DMS79 (cell line): ENCODE results near the gene GALNT12.

Source experiments
- DNase-seq: peaks from one replicate; lab custom pipeline; 2025; lab: John Stamatoyannopoulos, UW

GALNT12 gene

DNA sequence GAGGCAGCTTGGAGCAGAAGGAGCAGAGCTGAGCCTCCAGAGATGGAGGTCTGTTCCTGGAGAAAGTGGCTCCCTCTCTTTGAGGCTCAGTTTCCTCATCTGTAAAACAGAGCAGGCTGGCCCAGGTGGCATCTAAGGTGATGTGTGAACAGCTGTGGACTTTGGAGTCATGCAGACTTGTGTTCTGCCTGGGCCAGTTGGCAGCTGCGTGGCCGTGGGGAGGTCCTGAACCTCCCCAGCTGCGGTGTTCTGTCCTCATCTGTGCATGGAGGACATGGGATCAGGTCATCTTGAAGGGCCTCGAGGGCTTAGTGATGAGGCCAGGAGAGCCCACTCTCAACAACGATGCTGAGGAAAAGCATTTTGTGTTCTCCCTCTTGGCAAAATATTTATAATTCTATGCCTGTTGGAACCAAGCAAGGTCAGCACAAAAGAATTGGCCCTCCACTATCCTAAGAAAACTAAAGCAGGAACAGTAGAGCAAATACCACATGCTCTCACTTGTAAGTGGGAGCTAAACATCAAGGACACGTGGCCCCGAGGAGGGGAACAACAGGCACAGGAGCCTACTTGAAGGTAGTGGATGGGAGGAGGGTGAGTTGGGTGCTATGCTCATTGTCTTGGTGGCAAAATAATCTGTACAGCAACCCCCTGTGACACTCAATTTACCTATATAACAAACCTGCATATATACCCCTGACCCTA lies 73.0 kb downstream of the GALNT12 start:
- no peak for DNase-seq

DNA sequence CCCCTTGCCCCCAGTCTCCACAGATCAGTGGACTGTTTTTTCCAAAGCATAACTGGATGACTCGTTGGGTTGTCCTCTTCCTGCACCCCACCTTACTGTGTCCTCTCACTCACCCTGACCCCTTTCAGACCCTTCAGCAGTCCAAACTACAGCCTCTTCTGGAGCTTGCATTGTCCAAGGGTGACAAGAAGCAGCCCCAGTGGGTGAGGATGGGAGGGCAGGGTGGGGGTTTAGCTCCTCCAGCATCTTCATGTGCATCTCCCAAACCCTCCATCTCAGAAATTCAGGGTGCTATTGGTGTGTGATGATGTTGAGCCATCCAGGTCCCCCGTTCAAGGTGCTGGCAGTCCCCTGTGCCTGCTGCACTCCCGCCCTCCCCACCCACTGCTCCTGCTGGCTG lies 73.9 kb downstream of the GALNT12 start:
- no peak for DNase-seq

DNA sequence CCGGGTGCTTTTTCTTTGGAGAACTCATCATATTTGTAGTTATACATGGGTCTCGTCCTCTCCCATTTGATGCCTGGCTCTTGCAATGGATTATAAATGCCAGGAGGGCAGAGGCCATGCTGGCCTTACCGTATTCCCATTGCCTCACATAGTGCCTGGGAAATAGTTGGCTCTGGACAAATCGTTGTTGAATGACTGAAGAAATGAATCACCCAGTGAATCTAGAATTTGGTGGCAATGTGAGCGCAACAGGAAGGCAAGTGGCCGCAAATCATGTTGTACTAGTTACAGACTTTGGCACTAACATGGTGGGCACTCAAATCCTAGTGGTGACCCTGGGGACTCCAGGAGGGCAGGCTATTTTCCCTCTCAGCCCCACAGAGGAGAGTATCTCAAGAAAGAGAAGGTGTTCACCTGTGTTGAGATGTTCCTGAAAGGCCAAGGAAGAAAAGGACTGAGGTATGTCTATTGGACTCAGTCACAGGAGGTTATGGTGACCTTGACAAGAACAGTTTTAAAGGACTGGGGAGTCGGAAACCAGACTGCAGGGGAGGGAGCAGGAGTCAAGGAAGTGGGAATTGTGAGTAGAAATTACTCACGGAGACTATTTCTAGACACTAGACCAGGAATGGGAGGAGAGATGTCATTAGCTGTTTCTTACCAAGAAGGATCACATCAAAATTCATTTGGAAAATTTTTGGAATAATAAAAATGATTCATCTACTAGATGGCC lies 74.5 kb downstream of the GALNT12 start:
- no peak for DNase-seq

DNA sequence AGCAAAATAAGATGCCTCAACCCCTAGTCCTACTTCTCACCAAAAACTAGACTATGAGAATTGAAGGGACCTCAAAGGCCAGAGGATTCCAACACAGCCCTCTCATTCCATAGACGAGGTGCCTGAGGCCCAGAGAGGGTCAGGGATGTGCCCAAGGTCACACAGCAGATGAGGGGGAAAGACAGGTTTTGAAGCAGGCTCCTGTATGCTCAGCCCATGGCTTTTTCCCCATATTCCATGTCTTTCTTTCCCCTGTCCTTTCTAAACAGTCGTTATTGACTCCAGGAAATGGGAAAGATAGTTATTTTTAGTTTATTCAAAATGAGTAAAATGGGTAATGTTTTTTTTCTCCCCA lies 75.1 kb downstream of the GALNT12 start:
- DNase-seq, result no peak

DNA sequence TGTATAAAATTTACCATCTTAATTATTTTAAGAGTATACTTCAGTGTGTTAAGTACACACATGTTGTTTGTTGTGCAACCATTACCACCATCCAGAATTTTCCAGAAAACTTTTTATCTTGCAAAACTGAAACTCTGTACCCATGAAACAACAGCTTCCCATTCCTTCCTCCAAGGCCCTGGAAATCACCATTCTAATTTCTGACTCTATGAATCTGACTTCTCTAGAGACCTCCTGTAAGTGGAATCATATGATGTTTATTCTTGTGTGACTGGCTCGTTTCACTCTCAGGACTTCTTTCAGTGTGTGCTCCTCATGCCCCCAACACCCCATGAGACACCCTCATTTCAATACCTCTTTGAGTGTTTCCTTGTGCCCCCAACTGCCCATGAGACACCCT lies 75.8 kb downstream of the GALNT12 start:
- no peak for DNase-seq

DNA sequence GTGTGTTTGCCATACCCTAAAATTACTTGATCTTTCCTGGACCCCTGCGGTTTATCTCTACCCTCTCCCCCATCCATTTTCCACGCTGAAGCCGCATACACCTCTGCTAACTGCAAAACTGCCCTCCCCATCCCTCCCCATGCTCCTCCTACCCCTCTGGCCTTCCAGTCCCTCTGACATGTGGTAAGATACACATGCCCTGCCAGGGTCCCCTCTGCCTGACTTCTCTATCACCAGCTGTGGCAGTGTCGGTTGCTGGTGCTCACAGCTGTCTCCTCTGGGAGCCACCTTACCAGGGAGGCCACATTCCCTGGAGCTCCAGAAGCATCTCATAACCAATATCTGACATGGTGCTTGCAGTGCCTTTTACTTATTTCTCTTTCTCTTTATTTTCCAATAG lies 77.4 kb downstream of the GALNT12 start:
- DNase-seq, result no peak

DNA sequence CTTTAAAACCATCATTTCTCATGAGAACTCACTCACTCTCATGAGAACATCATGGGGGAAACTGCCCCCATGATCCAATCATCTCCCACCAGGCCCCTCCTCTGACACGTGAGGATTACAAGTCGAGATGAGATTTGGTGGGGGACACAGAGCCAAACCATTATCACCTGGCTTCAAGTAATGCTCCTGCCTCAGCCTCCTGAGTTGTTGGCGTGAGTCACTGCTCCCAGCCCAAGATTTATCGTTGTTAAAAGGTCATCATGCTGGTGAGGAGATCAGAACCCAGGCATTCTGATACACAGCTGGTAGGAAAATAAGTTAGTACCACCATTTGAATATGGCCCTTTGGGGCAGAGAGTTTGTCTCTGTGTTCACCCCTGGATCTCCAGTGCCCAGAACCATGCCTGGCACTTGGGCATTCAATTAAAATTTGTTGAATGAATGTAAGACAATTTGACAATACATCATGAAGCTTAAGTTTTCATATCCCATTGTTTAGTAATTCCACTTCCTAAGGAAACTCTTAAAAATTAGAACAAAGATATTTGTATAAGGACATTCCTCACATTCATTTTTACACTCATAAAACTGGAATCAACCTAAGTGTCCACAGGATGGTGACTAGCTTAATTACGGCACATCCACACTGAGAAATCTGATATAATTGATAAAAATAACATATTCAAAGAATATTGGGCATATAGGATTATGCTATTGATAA lies 78.3 kb downstream of the GALNT12 start:
- DNase-seq, result no peak

DNA sequence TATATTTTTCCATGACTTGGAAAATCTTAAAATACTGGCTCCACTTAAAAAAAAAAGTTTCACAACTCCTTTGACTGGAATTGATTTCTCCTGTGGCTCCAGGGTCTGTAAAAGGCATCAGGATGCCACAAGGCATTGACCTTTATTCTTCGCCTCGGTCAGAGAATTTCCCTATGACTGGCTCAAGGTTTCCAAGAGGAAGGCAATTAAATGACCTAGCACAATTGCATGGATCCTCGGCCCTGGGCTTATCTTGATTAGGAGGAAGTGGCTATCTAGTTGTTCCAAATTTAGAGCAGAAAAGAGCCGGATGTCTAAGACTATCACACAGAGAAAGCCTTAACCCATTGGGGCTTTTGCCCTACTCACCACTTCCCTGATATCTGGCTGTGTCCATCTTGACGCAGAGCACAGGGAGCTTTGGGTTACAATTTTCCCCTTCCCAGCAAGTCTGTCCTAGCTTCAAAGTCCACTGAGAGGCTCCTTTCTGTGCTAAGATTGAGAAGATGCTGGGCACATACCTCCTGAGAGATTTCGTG lies 79.3 kb downstream of the GALNT12 start:
- DNase-seq, result no peak

DNA sequence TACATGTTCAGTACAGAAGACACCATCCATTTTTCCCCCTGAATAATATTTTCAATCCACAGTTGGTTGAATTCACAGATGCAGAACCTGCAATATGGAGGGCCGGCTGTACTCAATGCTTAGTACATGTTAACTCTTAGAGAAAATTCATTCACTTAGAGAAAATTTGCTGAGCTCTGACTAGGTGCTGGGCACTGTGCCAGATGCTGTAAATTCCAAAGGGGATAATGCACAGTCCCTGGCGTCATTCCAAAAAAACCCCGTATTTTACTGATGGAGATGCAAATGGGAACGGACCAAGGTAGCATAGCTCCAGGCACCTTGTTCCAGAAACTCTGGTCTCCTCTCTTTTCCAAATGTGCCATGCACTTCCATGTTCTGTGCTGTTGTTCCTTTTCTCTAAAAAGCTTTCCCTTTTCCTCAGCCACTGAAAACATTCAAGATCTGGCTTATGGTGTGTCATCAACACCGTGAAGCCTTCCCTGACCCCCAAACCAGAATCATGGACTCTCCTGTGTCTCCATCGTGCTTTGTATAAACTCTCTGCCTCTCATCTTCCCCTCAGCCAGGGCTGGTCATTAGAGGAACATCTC lies 80.5 kb downstream of the GALNT12 start:
- DNase-seq, result no peak

DNA sequence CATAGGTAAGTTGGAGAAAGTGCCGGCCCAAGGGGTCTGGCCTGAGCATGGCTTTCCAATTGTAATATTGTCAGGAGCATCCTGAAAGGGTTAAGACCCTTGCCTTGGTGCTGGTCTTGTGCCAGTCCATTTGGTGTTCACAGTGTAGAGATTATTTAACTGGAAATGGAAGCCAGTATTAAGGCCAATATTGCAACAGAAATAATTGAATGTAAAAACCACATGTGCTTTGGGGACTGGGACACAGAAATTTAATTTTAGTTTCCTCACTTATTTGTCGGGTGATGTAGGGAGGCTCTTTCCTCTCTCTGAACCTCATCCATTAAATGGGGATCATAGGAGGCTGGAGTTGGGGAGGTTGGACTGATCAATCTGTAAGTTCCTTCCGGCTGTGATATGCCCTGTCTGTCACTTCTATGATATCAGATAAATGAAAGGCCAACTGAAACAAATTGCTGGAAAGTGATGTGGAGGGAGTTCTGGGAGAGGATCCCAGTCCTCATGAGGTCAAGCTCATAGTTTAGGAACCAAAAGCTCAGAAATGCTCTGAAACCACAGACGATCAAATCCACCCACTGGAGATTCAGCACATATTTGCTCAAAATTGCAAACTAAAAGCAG lies 81.4 kb downstream of the GALNT12 start:
- DNase-seq, result no peak

DNA sequence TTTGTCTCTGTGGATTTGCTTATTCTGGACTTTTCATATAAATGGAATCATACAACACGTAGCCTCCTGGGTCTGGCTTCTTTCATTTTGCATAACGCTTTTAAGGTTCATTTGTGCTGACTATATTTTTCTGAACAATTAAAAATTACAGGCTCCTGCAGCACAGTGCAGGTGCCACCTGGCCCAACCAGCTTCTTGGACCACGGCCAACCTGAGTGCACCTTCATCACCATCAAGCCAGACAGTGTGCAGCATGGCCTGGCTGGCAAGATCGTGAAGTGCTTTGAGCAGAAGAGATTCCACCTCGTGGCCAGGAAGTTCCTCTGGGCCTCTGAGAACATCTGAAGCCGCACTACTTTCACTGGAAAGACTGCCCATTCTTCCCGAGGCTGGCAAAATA lies 82.8 kb downstream of the GALNT12 start:
- DNase-seq, result no peak

DNA sequence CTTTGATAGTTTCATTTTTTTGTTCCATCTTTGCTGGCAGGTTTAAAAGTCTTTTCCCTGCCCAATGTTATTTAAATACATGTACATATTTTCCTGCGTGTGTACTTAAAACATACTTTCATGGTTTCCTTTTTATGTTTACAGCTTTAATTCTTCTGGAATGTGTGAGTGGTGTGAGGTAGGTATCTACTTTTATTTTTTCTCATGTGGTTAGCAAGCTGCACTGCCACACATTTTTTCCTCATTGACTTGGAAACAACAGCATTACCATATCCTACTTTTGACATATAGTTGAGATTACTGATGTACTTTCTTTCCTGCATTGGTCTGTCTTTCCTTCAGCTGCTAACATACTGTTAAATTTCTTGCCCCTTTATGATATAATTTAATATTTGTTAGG lies 84.8 kb downstream of the GALNT12 start:
- DNase-seq, result no peak

DNA sequence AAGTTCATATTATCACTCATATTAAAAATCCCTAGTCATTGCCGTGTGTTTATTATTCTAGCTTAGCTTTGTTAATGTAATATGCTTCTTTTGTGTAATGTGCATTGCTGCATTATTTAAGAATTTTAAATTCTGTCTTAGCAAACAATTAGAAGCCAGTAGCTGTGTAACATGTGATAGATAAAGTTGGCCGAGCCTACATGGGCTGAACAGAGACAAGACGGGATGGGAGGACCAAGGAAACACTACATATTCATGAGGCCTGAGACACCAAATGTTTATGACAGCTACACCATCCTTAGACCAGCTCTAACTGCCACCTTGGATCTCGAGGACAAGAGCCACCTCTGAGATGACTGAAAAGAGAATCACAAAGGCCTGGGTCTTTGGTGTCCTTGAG lies 85.2 kb downstream of the GALNT12 start:
- DNase-seq, result no peak

DNA sequence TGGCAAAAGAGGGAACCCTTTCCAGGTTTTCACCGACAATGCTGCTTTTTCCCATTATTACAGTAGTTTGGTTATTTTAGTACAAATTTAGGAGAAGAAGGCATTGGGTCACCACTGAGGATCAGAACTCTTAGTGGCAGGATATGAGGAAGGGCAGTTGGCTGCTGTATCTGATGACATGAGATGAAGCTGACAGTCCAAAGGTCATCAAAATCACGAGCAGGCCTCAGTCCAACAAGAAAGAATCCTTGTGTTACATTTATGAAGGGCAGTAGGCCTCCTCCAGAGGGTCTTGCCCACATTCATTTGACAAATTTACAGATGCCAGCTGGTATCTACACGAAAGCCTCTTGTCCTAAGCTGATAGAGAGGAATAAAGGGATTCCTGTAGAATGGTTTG lies 86.7 kb downstream of the GALNT12 start:
- DNase-seq, result no peak

DNA sequence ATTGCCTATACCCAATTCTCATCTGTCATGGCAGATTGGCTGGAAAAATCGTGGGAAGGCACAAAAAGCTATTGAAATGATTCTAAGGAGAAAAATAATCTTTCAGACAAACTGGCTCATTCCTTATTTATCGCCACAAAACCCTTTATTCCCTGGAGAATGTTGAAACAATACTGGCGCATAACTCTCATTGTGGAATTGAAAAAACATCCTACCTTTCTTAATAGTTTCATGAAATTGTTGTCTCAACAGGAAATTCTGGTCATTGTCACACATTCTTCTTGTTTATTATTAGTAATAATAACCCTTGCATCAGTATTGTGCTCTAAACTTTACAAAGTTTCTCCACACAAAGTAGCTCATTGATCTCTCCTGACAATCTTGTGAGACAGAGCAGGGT lies 87.3 kb downstream of the GALNT12 start:
- DNase-seq, result no peak

DNA sequence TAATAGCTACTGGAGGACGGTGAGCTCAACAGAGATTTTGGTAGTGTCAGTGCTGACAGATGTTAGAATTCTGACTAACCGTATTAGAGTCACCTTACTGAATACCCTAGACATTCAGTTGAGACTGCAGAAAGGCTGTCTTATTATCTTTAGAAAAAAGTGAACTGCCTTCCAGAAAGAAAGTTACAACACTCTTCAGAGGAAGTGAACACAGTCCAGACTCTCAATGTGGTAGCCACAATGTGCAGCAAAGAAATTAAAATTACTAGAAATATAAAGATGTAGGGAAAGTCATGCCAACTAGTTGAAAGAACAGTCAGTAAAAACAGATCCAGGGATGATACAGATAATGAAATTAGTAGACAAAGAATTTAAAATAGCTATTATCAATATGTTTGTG lies 89.2 kb downstream of the GALNT12 start:
- no peak for DNase-seq

DNA sequence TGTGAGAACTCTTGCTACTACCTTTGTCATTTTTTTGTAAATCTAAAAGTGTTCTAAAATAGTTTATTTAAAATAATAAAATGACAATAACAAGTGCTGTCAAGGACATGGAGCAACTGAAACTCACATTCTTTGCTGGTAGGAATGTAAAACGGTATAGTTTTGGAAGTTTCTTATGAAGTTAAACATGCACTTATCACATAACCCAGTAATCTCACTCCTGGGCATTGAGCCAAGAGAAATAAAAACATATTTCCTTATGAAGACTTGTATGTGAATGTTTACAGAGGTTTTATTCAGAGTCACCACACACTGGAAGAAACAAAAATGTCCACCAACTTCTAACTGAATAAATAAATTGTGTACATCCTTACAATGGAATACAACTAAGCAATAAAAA lies 90.3 kb downstream of the GALNT12 start:
- no peak for DNase-seq

DNA sequence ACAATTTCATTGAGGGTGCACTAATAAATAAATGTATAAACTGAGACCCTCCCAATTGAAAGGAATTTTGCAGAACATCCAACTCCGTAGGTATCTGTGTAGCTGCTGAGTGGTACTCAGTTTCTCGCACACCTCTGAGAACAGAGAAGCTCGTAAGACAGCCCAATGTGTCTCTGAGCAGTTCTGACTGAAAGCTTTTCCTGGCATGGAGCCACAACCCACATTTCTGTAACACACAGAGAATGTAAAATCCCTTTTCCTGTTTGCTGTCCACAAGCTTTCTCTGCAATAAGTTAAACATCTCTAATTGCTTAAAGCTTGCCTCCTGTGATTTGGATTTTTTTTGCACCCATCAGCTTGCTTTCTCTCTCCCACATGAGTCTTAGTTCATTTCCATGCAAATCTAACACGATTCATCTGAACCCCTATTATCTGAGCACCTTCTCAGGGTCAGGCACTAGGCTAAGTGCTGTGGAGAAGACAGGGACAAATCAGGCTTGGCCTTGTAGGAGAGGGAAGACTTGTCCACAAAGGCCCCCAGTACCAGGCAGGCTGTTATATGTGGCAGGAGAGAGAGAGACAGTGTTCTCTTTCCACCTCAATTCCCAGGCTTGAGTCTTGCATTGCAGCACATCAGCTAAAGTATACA lies 92.1 kb downstream of the GALNT12 start:
- DNase-seq, result no peak
